B cell (primary cell): ENCODE data around the gene NDC1.

Source experiments
- EZH2 ChIP-seq: IDR thresholded peaks from 2 replicates; pipeline ENCODE4 v1.6.1; 2012; ENCODE audit warnings: borderline replicate concordance, low read depth, mild to moderate bottlenecking, moderate library complexity, low read length; ENCODE audit not compliant: insufficient read depth, poor library complexity, severe bottlenecking
- TF ChIP-seq, protein P1 (sequence below): fragments of 200-600 bp; IDR thresholded peaks from one replicate; pipeline ENCODE4 v1.8.0; 2022; ENCODE audit warnings: antibody characterized with exemption, mild to moderate bottlenecking

DNA sequence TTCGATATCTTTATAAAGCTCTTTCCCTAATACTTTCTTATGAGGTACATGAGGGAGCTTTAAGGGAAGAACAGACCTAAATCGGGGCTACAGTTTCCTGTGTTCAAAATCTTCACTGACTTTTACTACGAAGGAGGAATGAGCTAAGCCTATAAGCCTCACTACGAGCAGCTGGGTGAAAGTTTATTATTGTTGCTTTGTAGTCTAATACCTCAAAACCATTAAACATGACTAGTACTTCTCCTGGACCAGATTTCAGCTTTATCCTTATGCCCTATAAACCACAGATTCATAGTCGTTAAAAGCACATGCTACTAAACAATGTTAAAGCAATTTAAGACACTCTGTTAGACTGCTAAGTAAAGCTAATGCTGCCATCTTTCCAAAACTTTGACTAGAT lies 30.2 kb downstream of the NDC1 start:
- TF ChIP-seq, protein P1, sequence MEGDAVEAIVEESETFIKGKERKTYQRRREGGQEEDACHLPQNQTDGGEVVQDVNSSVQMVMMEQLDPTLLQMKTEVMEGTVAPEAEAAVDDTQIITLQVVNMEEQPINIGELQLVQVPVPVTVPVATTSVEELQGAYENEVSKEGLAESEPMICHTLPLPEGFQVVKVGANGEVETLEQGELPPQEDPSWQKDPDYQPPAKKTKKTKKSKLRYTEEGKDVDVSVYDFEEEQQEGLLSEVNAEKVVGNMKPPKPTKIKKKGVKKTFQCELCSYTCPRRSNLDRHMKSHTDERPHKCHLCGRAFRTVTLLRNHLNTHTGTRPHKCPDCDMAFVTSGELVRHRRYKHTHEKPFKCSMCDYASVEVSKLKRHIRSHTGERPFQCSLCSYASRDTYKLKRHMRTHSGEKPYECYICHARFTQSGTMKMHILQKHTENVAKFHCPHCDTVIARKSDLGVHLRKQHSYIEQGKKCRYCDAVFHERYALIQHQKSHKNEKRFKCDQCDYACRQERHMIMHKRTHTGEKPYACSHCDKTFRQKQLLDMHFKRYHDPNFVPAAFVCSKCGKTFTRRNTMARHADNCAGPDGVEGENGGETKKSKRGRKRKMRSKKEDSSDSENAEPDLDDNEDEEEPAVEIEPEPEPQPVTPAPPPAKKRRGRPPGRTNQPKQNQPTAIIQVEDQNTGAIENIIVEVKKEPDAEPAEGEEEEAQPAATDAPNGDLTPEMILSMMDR: no peak
- TF ChIP-seq EZH2: no peak
